Thymus (tissue), 11 donors: ENCODE data around the gene GADD45GIP1. TPM values are rescaled to one million over a fixed set of nuclear protein-coding genes. Genes with fewer than 3 reads are reported as not detected.

ENCODE experiments used
- DNase-seq, 9 donors: peaks; one replicate each; pipeline ENCODE4 v3.0.0-alpha.2; 2013; ENCODE audit warnings: low spot score in 9 of 9, low read depth in 6 of 9, missing footprints in 1 of 9
- H3K27ac ChIP-seq, 2 donors: one replicate each; pipeline ENCODE4 v1.5.1; 2013; ENCODE audit warnings: control low read depth in 1 of 2, low read depth in 1 of 2, low read length in 1 of 2, mild to moderate bottlenecking in 1 of 2, moderate library complexity in 1 of 2
- H3K27me3 ChIP-seq, 2 donors: one replicate each; pipeline ENCODE4 v1.5.1; 2013; ENCODE audit warnings: low read length in 1 of 2; ENCODE audit not compliant: control insufficient read depth in 2 of 2, insufficient read depth in 1 of 2
- H3K36me3 ChIP-seq, 2 donors: one replicate each; pipeline ENCODE4 v1.5.1; 2013; ENCODE audit warnings: low read length in 1 of 2, mild to moderate bottlenecking in 1 of 2, moderate library complexity in 1 of 2; ENCODE audit not compliant: control insufficient read depth in 2 of 2, insufficient read depth in 2 of 2
- H3K4me1 ChIP-seq, 2 donors: one replicate each; pipeline ENCODE4 v1.5.1; 2013; ENCODE audit warnings: low read length in 2 of 2; ENCODE audit not compliant: control insufficient read depth in 2 of 2, insufficient read depth in 2 of 2
- H3K4me3 ChIP-seq, 2 donors: one replicate each; pipeline ENCODE4 v1.5.1; 2013; ENCODE audit warnings: low read length in 2 of 2, control low read depth in 1 of 2, mild to moderate bottlenecking in 1 of 2
- H3K9me3 ChIP-seq, 2 donors: one replicate each; pipeline ENCODE4 v1.5.1; 2013; ENCODE audit warnings: low read length in 1 of 2, mild to moderate bottlenecking in 1 of 2; ENCODE audit not compliant: control insufficient read depth in 2 of 2, insufficient read depth in 1 of 2
- WGBS: extraction: QIAGEN DNeasy Blood & Tissue Kit; methylation state at CpG from one replicate; pipeline ENCODE4 v1.1.7; 2013; 5-methylcytosine and 5-hydroxymethylcytosine counted together
- polyA plus RNA-seq: library from polyadenylated mRNA; stranded (reverse); fragments of 200-250 nt; gene quantifications from one replicate; pipeline ENCODE4 v1.2.3, GENCODE V29; 2013
- total RNA-seq: library from RNA; stranded (reverse); fragments of 120-200 nt; gene quantifications from one replicate; pipeline ENCODE4 v1.2.4, GENCODE V29; 2013
- donor health status: healthy.

Gene GADD45GIP1
- total and polyA plus RNA-seq, 2 donors = 27.2 to 27.7 TPM

GRCh38 chr19:12992729-12993128 is 35.7 kb upstream of the GADD45GIP1 start:
- DNase-seq = no peak
- Histone ChIP-seq H3K27me3 (peaks cover 20 to 70% of the 10 kb centered on the region in 2 donors), H3K27ac (no peak overlapping the region), H3K9me3 (peaks cover 0 to 11% of the 10 kb centered on the region in 2 donors), H3K4me1 (peaks cover 0 to 5% of the 10 kb centered on the region in 2 donors), H3K36me3 (no peaks in the 10 kb centered on the region), H3K4me3 (no peak overlapping the region)
- WGBS = 97% methylated on average over 11 of the region's 11 CpGs

- Histone ChIP-seq H3K27ac (no peak overlapping the region), H3K36me3 (no peaks in the 10 kb centered on the region), H3K4me3 (no peak overlapping the region), H3K27me3 (peaks cover 6 to 66% of the 10 kb centered on the region in 2 donors), H3K4me1 (peaks cover 0 to 5% of the 10 kb centered on the region in 2 donors), H3K9me3 (peaks cover 0 to 11% of the 10 kb centered on the region in 2 donors)
- WGBS = 98% methylated on average over 5 of the region's 5 CpGs
- DNase-seq = no peak
Measured at GRCh38 chr19:12991296-12991695, 34.3 kb upstream of the GADD45GIP1 start.

- 82% methylated on average over 3 of the region's 3 CpGs for whole genome bisulfite sequencing
- Histone ChIP-seq H3K4me1 (peaks cover 0 to 5% of the 10 kb centered on the region in 2 donors), H3K36me3 (no peaks in the 10 kb centered on the region), H3K9me3 (peaks cover 0 to 11% of the 10 kb centered on the region in 2 donors), H3K27ac (no peak overlapping the region), H3K4me3 (no peak overlapping the region), H3K27me3 (peaks cover 2 to 65% of the 10 kb centered on the region in 2 donors)
- no peak for DNase-seq
Measured at GRCh38 chr19:12990853-12991252, 33.8 kb upstream of the GADD45GIP1 start.

- H3K4me3 ChIP-seq = no peak overlapping the region
- H3K27ac ChIP-seq = no peak overlapping the region
- WGBS = 65% methylated on average over 22 of the region's 22 CpGs
- H3K9me3 ChIP-seq = peaks cover 0 to 11% of the 10 kb centered on the region in 2 donors
- H3K27me3 ChIP-seq = peaks cover 0 to 68% of the 10 kb centered on the region in 2 donors
- no peaks in the 10 kb centered on the region for H3K36me3 ChIP-seq
- no peak for DNase-seq
- peaks cover 0 to 5% of the 10 kb centered on the region in 2 donors for H3K4me1 ChIP-seq
Measured at GRCh38 chr19:12990431-12990830, 33.4 kb upstream of the GADD45GIP1 start.

GRCh38 chr19:12987781-12988180 is 30.8 kb upstream of the GADD45GIP1 start:
- peaks cover 0 to 11% of the 10 kb centered on the region in 2 donors for H3K9me3 ChIP-seq
- peaks cover 3% of the 10 kb centered on the region in 2 donors for H3K4me1 ChIP-seq
- no peak for DNase-seq
- H3K27me3 ChIP-seq = peaks cover 2 to 71% of the 10 kb centered on the region in 2 donors
- H3K27ac ChIP-seq = no peak overlapping the region
- no peak overlapping the region for H3K4me3 ChIP-seq
- 43% methylated on average over 10 of the region's 10 CpGs for WGBS
- H3K36me3 ChIP-seq = no peaks in the 10 kb centered on the region

GRCh38 chr19:12987190-12987589 is 30.2 kb upstream of the GADD45GIP1 start:
- peaks cover 2 to 75% of the 10 kb centered on the region in 2 donors for H3K27me3 ChIP-seq
- H3K9me3 ChIP-seq = peaks cover 0 to 11% of the 10 kb centered on the region in 2 donors
- DNase-seq = no peak
- H3K4me3 ChIP-seq = no peak overlapping the region
- WGBS = 86% methylated on average over 3 of the region's 3 CpGs
- no peaks in the 10 kb centered on the region for H3K36me3 ChIP-seq
- peaks cover 3% of the 10 kb centered on the region in 2 donors for H3K4me1 ChIP-seq
- no peak overlapping the region for H3K27ac ChIP-seq

GRCh38 chr19:12986726-12987125 is 29.7 kb upstream of the GADD45GIP1 start:
- WGBS = 98% methylated on average over 12 of the region's 12 CpGs
- no peak for DNase-seq
- H3K9me3 ChIP-seq = peaks cover 0 to 11% of the 10 kb centered on the region in 2 donors

GRCh38 chr19:12985049-12985776 is 28.2 kb upstream of the GADD45GIP1 start:
- no peak for DNase-seq
- WGBS = 82% methylated on average over 16 of the region's 16 CpGs
- no peak overlapping the region for H3K4me3 ChIP-seq
- no peaks in the 10 kb centered on the region for H3K36me3 ChIP-seq
- H3K4me1 ChIP-seq = peaks cover 3% of the 10 kb centered on the region in 2 donors
- H3K9me3 ChIP-seq = peaks cover 0 to 11% of the 10 kb centered on the region in 2 donors
- H3K27me3 ChIP-seq = peaks cover 2 to 71% of the 10 kb centered on the region in 2 donors
- H3K27ac ChIP-seq = no peak overlapping the region

More at GRCh38 chr19:12986726-12987125, 29.7 kb upstream of the GADD45GIP1 start:
- no peak overlapping the region for H3K4me3 ChIP-seq
- H3K4me1 ChIP-seq = peaks cover 3% of the 10 kb centered on the region in 2 donors
- no peak overlapping the region for H3K27ac ChIP-seq
- H3K36me3 ChIP-seq = no peaks in the 10 kb centered on the region
- peaks cover 2 to 78% of the 10 kb centered on the region in 2 donors for H3K27me3 ChIP-seq

- H3K4me1 ChIP-seq = peaks cover 3% of the 10 kb centered on the region in 2 donors
- peaks cover 2 to 66% of the 10 kb centered on the region in 2 donors for H3K27me3 ChIP-seq
- no peak overlapping the region for H3K4me3 ChIP-seq
- 57% methylated on average over 10 of the region's 10 CpGs for WGBS
- no peak overlapping the region for H3K27ac ChIP-seq
- no peak for DNase-seq
- H3K9me3 ChIP-seq = peaks cover 0 to 7% of the 10 kb centered on the region in 2 donors
- H3K36me3 ChIP-seq = no peaks in the 10 kb centered on the region
Measured at GRCh38 chr19:12984683-12985048, 27.6 kb upstream of the GADD45GIP1 start.
